H9 (cell line): ENCODE results near the gene TMEM63A. TPM values are rescaled to one million over a fixed set of nuclear protein-coding genes. Genes with fewer than 3 reads are reported as not detected.

Source experiments
- DNase-seq: peaks from one replicate; pipeline ENCODE4 v3.0.0-alpha.2; 2017
- H2AFZ ChIP-seq: one replicate; pipeline ENCODE4 v1.6.1; 2013; ENCODE audit warnings: mild to moderate bottlenecking, low read length, control low read depth, moderate library complexity
- H2AK5ac ChIP-seq: 2 replicates; pipeline ENCODE4 v1.6.1; 2013; ENCODE audit warnings: low read length, control low read depth, mixed read lengths; ENCODE audit not compliant: insufficient read length
- H2BK120ac ChIP-seq: one replicate; pipeline ENCODE4 v1.6.1; 2013; ENCODE audit warnings: low read depth, mild to moderate bottlenecking, low read length, control low read depth, inconsistent platforms; ENCODE audit not compliant: poor library complexity, severe bottlenecking
- H2BK12ac ChIP-seq: 2 replicates; pipeline ENCODE4 v1.6.1; 2013; ENCODE audit warnings: low read length, control low read depth, mixed read lengths, low read depth; ENCODE audit not compliant: insufficient read length
- H2BK15ac ChIP-seq: 2 replicates; pipeline ENCODE4 v1.6.1; 2013; ENCODE audit warnings: low read depth, low read length, control low read depth
- H2BK20ac ChIP-seq: one replicate; pipeline ENCODE4 v1.6.1; 2013; ENCODE audit warnings: low read depth, mild to moderate bottlenecking, low read length, control low read depth, inconsistent platforms; ENCODE audit not compliant: poor library complexity, severe bottlenecking
- H2BK5ac ChIP-seq: 2 replicates; pipeline ENCODE4 v1.6.1; 2013; ENCODE audit warnings: low read length, control low read depth, mixed read lengths; ENCODE audit not compliant: insufficient read length
- H3K14ac ChIP-seq: 2 replicates; pipeline ENCODE4 v1.6.1; 2013; ENCODE audit warnings: low read length, control low read depth; ENCODE audit not compliant: insufficient read depth
- H3K18ac ChIP-seq: 2 replicates; pipeline ENCODE4 v1.6.1; 2013; ENCODE audit warnings: low read depth, mild to moderate bottlenecking, mixed read lengths, low read length, control low read depth; ENCODE audit not compliant: insufficient read length
- H3K23ac ChIP-seq: 2 replicates; pipeline ENCODE4 v1.6.1; 2013; ENCODE audit warnings: low read length, control low read depth, mixed read lengths, low read depth; ENCODE audit not compliant: insufficient read length
- H3K23me2 ChIP-seq: 2 replicates; pipeline ENCODE4 v1.6.1; 2013; ENCODE audit warnings: low read depth, mild to moderate bottlenecking, mixed read lengths, low read length, control low read depth; ENCODE audit not compliant: insufficient read length, poor library complexity, severe bottlenecking
- H3K27ac ChIP-seq: 2 replicates; pipeline ENCODE4 v1.5.1; 2013; ENCODE audit warnings: low read length, control low read depth, mixed read lengths, low read depth; ENCODE audit not compliant: insufficient read length
- H3K27me3 ChIP-seq: 2 replicates; pipeline ENCODE4 v1.6.1; 2013; ENCODE audit warnings: low read length, control low read depth, inconsistent platforms; ENCODE audit not compliant: insufficient read depth
- H3K4ac ChIP-seq: 2 replicates; pipeline ENCODE4 v1.6.1; 2013; ENCODE audit warnings: low read depth, mild to moderate bottlenecking, control low read depth, inconsistent platforms, low read length, moderate library complexity
- H3K4me1 ChIP-seq: 2 replicates; pipeline ENCODE4 v1.6.1; 2013; ENCODE audit warnings: low read length, control low read depth, inconsistent platforms; ENCODE audit not compliant: insufficient read depth
- H3K4me2 ChIP-seq: 2 replicates; pipeline ENCODE4 v1.6.1; 2013; ENCODE audit warnings: low read length, control low read depth, mixed read lengths; ENCODE audit not compliant: insufficient read length, insufficient read depth
- H3K56ac ChIP-seq: 2 replicates; pipeline ENCODE4 v1.6.1; 2013; ENCODE audit warnings: low read depth, mild to moderate bottlenecking, mixed read lengths, low read length, control low read depth; ENCODE audit not compliant: insufficient read length
- H3K79me1 ChIP-seq: 2 replicates; pipeline ENCODE4 v1.6.1; 2013; ENCODE audit warnings: low read depth, mild to moderate bottlenecking, moderate library complexity, low read length, control low read depth, inconsistent platforms; ENCODE audit not compliant: insufficient read depth, poor library complexity, severe bottlenecking
- H3K79me2 ChIP-seq: 2 replicates; pipeline ENCODE4 v1.6.1; 2013; ENCODE audit warnings: low read length, control low read depth, inconsistent platforms; ENCODE audit not compliant: insufficient read depth
- H3K9ac ChIP-seq: 2 replicates; pipeline ENCODE4 v1.6.1; 2013; ENCODE audit warnings: low read length, control low read depth, mixed read lengths; ENCODE audit not compliant: insufficient read length; ENCODE audit errors: extremely low read depth
- H3K9me3 ChIP-seq: one replicate; pipeline ENCODE4 v1.6.1; 2013; ENCODE audit warnings: low read depth, low read length, inconsistent platforms; ENCODE audit not compliant: control insufficient read depth
- H3T11ph ChIP-seq: one replicate; pipeline ENCODE4 v1.6.1; 2013; ENCODE audit warnings: mild to moderate bottlenecking, low read length, control low read depth, inconsistent platforms
- H4K20me1 ChIP-seq: one replicate; pipeline ENCODE4 v1.6.1; 2013; ENCODE audit not compliant: control insufficient read depth, insufficient read length, insufficient read depth
- H4K5ac ChIP-seq: 2 replicates; pipeline ENCODE4 v1.6.1; 2013; ENCODE audit warnings: low read depth, mild to moderate bottlenecking, mixed read lengths, low read length, control low read depth; ENCODE audit not compliant: insufficient read length
- H4K8ac ChIP-seq: replicated peaks from 2 replicates; pipeline ENCODE4 v1.6.1; 2013; ENCODE audit warnings: low read length, control low read depth, mixed read lengths, low read depth; ENCODE audit not compliant: insufficient read length
- H4K91ac ChIP-seq: 2 replicates; pipeline ENCODE4 v1.6.1; 2013; ENCODE audit warnings: low read depth, mild to moderate bottlenecking, moderate library complexity, mixed read lengths, low read length, control low read depth; ENCODE audit not compliant: insufficient read length
- H3K27ac Mint-ChIP-seq, 3 experiments: 2 replicates in 2 of 3; 3 replicates in 1 of 3; pipeline ENCODE4 v1.8.0; 2020 to 2021; ENCODE audit warnings: mixed read lengths in 3 of 3, mild to moderate bottlenecking in 1 of 3, moderate library complexity in 1 of 3
- H3K27me3 Mint-ChIP-seq: 2 replicates; pipeline ENCODE4 v1.8.0; 2021; ENCODE audit warnings: low read depth, mild to moderate bottlenecking, moderate library complexity, mixed read lengths
- H3K36me3 Mint-ChIP-seq, 3 experiments: 2 replicates in 2 of 3; 3 replicates in 1 of 3; pipeline ENCODE4 v1.8.0; 2020 to 2021; ENCODE audit warnings: low read depth in 3 of 3, mixed read lengths in 3 of 3; ENCODE audit not compliant: insufficient read depth in 1 of 3
- H3K4me1 Mint-ChIP-seq, 2 experiments: 2 replicates each; pipeline ENCODE4 v1.8.0; 2020; ENCODE audit warnings: mixed read lengths in 2 of 2
- H3K4me3 Mint-ChIP-seq, 2 experiments: 2 replicates in 1 of 2; 3 replicates in 1 of 2; pipeline ENCODE4 v1.8.0; 2020 to 2021; ENCODE audit warnings: mild to moderate bottlenecking in 2 of 2, mixed read lengths in 2 of 2, moderate library complexity in 1 of 2
- H3K9me3 Mint-ChIP-seq, 2 experiments: 2 replicates in 1 of 2; 3 replicates in 1 of 2; pipeline ENCODE4 v1.8.0; 2020; ENCODE audit warnings: mild to moderate bottlenecking in 2 of 2, mixed read lengths in 2 of 2, moderate library complexity in 1 of 2
- WGBS: extraction: QIAGEN DNeasy Blood & Tissue Kit; methylation state at CpG from one replicate; pipeline ENCODE4 v1.1.7; 2013; ENCODE audit warnings: missing lambda C conversion rate, low lambda C conversion rate, mixed read lengths; ENCODE audit not compliant: insufficient read length; ENCODE audit errors: extremely low coverage; 5-methylcytosine and 5-hydroxymethylcytosine counted together
- total RNA-seq: library from RNA; stranded (reverse); gene quantifications from 2 replicates; pipeline ENCODE4 v1.2.1, GENCODE V29; 2021
- TF ChIP-seq, protein P1 (sequence below): fragments of 200-600 bp; sonication (generic); conservative IDR thresholded peaks from 3 replicates; pipeline ENCODE4 v1.8.0; 2021; ENCODE audit warnings: antibody characterized with exemption, mild to moderate bottlenecking

TMEM63A gene
- total RNA-seq, 1 experiment from 2014 or later, result 75.7 TPM

- H3K27me3 Mint-ChIP-seq, result no peaks in the 10 kb centered on the region
- Histone ChIP-seq H4K8ac (no peak overlapping the region), H2BK5ac (no peak overlapping the region), H3K79me1 (no peaks in the 10 kb centered on the region), H2BK15ac (no peak overlapping the region), H3K4me2 (no peak overlapping the region), H3K4ac (no peak overlapping the region), H2BK120ac (no peak overlapping the region), H4K20me1 (no peaks in the 10 kb centered on the region), H3K18ac (no peak overlapping the region), H3K23ac (no peak overlapping the region), H3K27me3 (no peaks in the 10 kb centered on the region), H3K4me1 (peaks cover under 1% of the 10 kb centered on the region; the same call in 1 of the 2 replicates), H4K91ac (no peak overlapping the region), H2BK20ac (no peak overlapping the region), H2AFZ (no peak overlapping the region), H3K14ac (no peak overlapping the region), H3K27ac (no peak overlapping the region), H3K23me2 (no peaks in the 10 kb centered on the region), H3K56ac (no peak overlapping the region), H3K9me3 (no peaks in the 10 kb centered on the region), H4K5ac (no peak overlapping the region), H3T11ph (no peak overlapping the region), H2AK5ac (no peak overlapping the region), H2BK12ac (no peak overlapping the region), H3K9ac (no peak overlapping the region), H3K79me2 (peaks cover 2% of the 10 kb centered on the region; the same call in 1 of the 2 replicates)
- H3K4me3 Mint-ChIP-seq, result no peak overlapping the region
- WGBS, result no CpG with 5 or more reads among the region's 11 CpGs
- peaks cover 25 to 40% of the 10 kb centered on the region in 2 experiments for H3K4me1 Mint-ChIP-seq
- TF ChIP-seq, protein P1, sequence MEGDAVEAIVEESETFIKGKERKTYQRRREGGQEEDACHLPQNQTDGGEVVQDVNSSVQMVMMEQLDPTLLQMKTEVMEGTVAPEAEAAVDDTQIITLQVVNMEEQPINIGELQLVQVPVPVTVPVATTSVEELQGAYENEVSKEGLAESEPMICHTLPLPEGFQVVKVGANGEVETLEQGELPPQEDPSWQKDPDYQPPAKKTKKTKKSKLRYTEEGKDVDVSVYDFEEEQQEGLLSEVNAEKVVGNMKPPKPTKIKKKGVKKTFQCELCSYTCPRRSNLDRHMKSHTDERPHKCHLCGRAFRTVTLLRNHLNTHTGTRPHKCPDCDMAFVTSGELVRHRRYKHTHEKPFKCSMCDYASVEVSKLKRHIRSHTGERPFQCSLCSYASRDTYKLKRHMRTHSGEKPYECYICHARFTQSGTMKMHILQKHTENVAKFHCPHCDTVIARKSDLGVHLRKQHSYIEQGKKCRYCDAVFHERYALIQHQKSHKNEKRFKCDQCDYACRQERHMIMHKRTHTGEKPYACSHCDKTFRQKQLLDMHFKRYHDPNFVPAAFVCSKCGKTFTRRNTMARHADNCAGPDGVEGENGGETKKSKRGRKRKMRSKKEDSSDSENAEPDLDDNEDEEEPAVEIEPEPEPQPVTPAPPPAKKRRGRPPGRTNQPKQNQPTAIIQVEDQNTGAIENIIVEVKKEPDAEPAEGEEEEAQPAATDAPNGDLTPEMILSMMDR, result no peak
- no peaks in the 10 kb centered on the region for H3K9me3 Mint-ChIP-seq
- DNase-seq, result no peak
- H3K36me3 Mint-ChIP-seq, result peaks cover 34 to 81% (median 44%) of the 10 kb centered on the region in 3 experiments; a peak in 6 of 7 replicates
- H3K27ac Mint-ChIP-seq, result no peak overlapping the region; a peak in 1 of 7 replicates
These were observed 7.7 kb downstream of the TMEM63A start for GRCh38 chr1:225874431-225874830.
